Measurements from ENCODE around the gene NKX2-3.

NKX2-3 gene

GRCh38 chr10:99532687-99533495 lies at the start of gene NKX2-3:
Gene NKX2-3 (plus strand): TSS chr10:99532942. CDS start chr10:99533132, 190 bp downstream.
- DNase-seq = peak; percentile 19

DNA sequence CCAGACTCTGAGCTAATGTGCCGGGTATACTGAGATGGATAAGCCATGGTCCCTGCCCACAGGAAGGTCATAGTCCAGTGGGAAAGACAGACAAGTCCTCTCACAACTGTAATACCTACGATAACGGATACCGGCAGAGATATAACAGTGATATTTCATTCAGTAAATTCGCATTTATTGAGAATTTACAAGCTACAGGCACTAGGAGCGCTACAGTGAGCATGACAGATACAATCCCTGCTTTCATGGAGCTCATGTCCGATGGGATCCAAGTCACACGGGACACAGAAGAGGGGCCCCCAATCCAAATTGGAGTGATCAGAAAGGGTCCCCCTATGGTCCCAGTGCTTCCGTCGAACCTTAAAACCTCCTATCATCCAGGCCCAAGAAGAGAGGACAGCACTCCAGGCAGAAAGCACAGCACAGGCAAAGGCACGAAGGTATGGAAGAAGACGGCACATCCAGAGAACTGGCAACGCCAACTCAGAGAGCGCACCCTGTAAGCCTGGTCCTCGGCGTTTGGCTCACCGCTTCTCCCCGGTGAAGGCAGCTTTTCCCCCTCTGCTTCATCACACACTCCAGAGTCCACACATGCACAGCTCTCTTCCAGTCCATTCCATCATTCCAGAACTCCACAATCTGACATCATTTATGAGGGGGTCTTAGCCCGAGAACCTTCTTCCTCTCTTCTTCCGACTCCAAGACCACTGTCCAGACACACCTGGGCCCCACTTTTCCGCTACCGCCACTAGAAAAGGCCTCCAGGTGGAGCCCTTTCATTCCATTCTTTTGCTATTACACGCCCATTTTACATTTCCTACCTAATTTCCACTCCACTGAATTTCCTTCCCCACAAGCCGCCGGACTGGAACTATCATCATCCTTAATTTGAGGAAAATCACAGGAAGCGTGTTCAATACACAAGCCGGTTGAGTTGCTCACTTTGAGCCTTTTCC lies 47.8 kb upstream of the NKX2-3 start:
- no peak for DNase-seq

- no peak for DNase-seq
Measured at GRCh38 chr10:99487125-99487807, 45.5 kb upstream of the NKX2-3 start.

- no peak for DNase-seq
Measured at GRCh38 chr10:99489271-99489670, 43.5 kb upstream of the NKX2-3 start.

DNA sequence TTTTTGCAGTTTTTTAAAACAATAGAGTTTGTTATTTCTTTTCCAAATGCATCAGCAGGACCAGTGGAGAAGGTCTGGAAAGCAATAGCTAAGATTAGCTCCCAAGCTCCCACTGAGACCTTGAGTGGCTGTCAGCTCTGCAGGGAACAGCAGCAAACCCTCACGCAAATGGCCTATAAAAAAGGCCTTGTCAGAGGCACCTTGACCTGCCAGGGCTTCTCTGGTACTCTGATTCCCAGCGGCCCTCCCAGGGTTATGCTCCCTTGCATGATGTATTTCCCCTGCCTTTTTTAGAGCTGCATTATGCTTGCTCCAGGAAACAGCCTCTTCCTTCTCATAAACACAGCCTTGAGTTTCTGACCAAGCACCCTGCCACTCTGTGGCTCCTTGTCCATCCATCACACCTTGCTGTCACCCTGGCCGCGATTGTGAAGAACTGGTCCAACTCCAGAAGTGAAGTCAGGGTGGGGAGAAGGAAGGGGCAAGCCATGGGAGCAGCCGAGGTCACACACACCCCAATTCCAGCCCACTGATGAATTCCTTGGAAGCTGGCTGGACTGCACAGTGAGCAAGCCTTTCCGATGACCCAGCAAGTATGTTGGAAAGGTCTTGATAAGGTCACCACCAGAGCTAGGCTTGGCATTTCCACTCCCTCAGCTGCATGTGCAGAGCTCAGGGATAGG lies 35.3 kb upstream of the NKX2-3 start:
- no peak for DNase-seq

DNA sequence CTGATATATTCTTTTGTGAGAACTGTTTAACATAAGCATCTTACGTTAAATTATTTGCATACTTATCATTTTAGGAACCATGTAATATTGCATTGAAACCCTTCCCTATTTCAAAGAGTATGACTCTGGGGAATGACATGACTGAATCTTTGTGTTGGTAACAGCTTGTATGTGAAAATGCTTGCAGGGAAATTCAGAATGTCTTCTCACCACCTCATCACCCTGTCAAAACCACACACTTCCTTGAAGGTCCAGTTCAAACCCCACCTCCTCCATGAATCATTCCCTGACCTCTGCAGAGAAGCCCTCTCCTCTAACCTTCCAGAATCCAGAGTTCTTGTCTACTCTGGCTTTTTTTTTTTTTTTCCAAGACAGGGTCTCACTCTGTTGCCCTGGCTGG lies 26.3 kb upstream of the NKX2-3 start:
- no peak for DNase-seq

- DNase-seq = no peak
Measured at GRCh38 chr10:99507265-99507664, 25.5 kb upstream of the NKX2-3 start.

GRCh38 chr10:99513061-99513460 lies 19.7 kb upstream of the NKX2-3 start:
- no peak for DNase-seq

DNA sequence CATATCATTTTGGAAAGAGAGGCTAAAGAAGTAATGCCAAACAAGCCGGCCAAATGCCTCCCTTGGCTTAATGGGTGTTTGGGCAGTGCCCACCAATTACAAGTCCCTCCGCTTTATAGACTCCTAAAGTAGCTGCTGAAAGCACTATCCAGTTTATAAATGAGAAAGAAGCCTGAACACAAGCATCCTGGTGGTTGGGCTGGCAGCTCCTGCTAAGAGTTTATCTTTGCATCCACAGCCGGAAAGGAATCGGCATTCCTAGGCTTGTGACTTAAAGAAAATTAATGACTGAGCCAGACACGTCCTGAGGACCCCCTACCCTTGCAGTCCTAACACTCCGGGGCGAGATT lies 13.1 kb upstream of the NKX2-3 start:
- no peak for DNase-seq

GRCh38 chr10:99520040-99520846 lies 12.5 kb upstream of the NKX2-3 start:
- peak; percentile 42 for DNase-seq

DNA sequence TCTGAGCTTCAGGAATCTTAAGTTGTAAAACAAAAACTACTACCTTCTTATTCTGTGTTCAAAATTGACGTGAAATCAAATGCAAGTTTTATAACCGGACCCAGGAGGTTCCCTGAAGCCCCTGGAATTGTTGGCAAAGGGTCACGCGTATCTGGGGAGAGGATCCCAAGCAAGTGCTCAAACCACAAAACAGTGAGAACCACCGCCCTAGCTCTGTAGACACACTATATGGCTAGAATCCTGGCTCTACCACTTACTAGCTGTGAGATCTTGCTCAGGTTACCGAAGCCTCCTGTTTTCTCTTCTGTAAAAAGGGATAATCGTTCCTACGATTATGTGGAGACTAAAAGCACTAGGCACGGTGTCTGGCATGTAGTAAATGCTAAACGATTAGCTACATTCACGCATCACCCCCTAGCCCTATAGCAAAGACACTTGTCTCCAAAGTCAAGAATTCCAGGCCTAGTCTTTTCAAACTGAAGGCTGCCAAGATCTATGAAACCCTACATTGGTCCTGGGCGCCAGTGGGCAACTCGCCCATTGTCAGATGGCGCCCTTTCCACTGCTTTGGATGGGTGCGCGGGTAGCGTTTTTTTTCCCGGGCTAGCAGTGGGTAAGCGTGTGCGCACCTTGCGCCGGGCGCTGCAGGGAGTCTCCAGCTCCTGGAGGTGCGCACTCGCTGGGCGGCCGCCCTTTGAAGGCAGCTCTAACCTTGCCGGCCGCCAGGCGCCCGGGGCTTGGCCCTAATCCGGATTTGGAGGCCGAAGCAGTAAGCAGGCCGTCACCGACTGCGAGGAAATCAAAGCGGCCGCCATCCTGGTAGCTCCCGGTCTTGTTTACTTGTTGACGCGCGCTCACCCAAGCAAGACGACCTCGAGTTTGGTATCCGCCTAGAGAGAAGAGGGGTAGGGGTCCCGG lies 11.6 kb upstream of the NKX2-3 start:
- no peak for DNase-seq

GRCh38 chr10:99521765-99522469 lies 10.8 kb upstream of the NKX2-3 start:
- no peak for DNase-seq

DNA sequence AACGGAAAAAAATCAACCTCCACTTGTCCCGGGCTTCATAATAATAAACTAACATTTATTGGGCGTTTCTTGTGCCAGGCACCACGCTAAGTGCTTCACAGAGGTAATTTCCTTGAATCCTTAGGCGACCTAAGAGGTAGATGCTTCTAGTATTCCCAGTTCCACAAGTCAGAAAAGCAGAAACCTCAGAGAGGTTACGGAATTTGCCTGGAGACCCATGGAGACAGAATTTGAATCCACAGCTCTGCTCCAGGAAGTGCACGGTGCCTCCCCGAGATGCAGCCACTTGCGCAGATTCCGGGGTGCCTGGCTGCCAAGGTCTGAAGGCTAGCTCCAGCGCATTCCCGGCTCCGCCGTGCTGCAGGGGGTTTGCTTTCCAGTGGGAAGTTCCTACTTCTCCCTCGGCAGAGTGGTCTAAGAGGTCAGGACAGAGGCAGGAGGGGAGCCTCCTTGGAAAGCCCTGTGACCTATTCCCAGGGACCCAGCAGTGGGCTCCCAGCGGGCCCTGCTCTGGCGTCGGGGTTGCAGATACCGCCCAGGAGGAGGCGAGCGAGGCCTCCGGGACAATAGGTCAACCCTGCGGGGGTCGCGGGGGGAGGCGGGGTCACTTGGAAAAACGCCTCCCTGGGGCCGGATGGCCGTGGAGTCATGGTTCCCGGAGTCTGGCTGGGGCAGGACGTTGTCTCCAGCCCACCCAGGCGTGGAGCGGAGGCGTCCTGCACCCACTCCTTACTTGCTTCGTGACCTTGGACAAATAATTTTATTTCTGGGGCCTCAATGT lies 10.1 kb upstream of the NKX2-3 start:
- no peak for DNase-seq

GRCh38 chr10:99523251-99523773 lies 9.4 kb upstream of the NKX2-3 start:
- no peak for DNase-seq

DNA sequence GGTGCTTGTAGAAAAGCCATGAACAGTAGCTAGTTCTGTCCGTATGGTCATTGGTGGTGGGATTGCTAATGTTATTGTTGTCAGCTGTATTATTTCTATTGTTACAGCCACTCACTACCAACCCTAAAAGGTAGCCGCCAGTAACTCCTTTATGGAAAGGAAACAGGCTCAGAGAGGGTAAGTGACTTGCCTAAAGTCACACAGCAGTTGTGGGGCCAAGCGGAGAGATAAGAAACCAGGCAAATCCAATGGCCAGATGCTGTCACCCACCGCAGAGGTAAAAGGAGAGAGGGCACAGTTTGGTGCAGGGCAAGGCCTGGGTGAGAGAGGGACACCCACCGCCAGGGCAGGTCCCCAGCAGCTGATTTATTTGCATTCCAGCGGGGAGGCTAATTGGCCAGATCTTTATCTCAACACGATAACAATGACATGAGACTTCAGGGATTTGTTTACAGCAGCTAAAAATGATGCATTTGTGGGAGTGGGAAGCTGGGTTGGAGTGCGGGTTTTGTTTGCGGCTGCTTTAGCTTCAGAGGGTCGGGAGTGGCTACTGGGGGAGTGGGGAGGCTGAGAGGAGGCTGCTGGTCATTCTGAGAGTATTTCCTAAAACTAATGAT lies 8.6 kb upstream of the NKX2-3 start:
- DNase-seq = no peak

DNA sequence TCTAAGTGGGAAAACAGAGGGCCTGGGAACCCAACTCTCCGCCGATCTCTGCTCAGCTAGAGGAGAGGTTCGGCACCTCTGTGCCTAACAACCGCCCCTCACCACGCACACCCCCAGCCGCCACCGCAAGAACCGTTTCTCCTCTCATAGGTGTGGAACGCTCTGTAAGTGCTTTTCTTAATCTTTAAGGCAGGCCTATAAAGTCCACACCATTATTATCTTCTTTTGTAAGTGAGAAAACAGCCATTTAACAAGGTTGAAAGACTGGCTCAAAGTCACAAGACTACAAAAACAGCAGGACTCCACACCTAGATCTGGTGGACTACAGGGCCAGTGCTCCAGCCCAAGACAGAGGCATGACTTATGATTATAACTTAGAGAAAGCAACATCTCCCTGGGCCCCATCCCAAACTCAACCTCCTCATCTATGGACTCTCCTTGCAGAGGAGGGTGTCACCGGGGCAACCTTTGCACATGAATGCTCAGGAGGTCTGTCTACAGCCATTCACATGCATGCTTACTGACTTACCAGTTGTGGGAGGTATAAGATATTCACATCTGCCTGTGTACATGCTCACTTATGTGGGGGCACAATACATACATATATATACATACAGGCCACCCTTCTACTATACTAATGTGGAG lies 7.9 kb upstream of the NKX2-3 start:
- no peak for DNase-seq

DNA sequence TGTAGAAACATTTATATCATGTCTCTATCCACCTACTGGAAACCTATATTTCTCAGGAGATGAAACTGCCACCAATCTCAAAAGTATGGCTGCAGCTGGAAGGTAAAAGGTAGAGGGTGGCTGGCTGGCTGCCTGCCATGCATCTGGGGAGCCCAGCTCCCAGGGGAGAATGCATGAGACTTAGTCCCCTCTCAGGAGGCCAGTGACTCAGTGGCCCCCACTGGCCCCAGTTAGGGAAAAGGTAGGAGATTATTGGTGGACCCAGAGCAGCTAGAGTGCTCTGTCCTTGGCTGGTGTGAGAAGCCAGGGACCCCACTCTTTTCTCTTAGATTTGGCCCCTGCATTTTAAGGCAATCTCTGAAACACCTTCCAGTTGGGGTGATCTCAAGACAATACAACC lies 6.8 kb upstream of the NKX2-3 start:
- no peak for DNase-seq
